ENCODE results near the gene UQCRH.
A peak's percentile ranks its signal among the peaks of the same experiment; 100 is the strongest.
"Not testable (repeated sequence)": the region's sequence is repeated elsewhere in the genome, so short reads cannot be mapped to it uniquely, and the experiment has no call there.

The UQCRH gene

GRCh38 chr1:46337409-46337808, 33.9 kb downstream of the UQCRH start:
- H3K9ac ChIP-seq (ENCODE audit: low read depth, low read length); H3K4me3 ChIP-seq (ENCODE audit: low read length); H3K27me3 ChIP-seq (ENCODE audit: insufficient read depth, low read length); H3K36me3 ChIP-seq (ENCODE audit: insufficient read depth, low read length); H3K9me3 ChIP-seq (ENCODE audit: insufficient read depth, low read depth, low read length); H3K27ac ChIP-seq (ENCODE audit: low read depth, low read length); H3K4me1 ChIP-seq (ENCODE audit: insufficient read depth, low read length): not testable (repeated sequence)
- WGBS, result 98% methylated on average over 8 of the region's 14 CpGs

- Histone ChIP-seq H3K4me1 (ENCODE audit: insufficient read depth, low read length) (no peaks in the 10 kb centered on the region), H3K9ac (ENCODE audit: low read depth, low read length) (peak within 1 kb of the TSS; percentile 95), H3K4me3 (ENCODE audit: low read length) (peak within 1 kb of the TSS; percentile 90), H3K27me3 (ENCODE audit: insufficient read depth, low read length) (no peaks in the 10 kb centered on the region), H3K27ac (ENCODE audit: low read depth, low read length) (peak within 1 kb of the TSS; percentile 90), H3K9me3 (ENCODE audit: insufficient read depth, low read depth, low read length) (no peaks in the 10 kb centered on the region), H3K36me3 (ENCODE audit: insufficient read depth, low read length) (peaks cover 24% of the 10 kb centered on the region)
- WGBS, result under 1% methylated on average over 53 of the region's 53 CpGs
Observed at GRCh38 chr1:46340404-46341221, 37.1 kb downstream of the UQCRH start, which contains the start of gene NSUN4. NSUN4 (plus strand) TSS chr1:46340807; CDS start chr1:46340827, 20 bp downstream.

- WGBS, result 58% methylated on average over 31 of the region's 31 CpGs
- H3K9ac ChIP-seq (ENCODE audit: low read depth, low read length), result no peak overlapping the region; the same call in 1 of the 2 replicates
- H3K9me3 ChIP-seq (ENCODE audit: insufficient read depth, low read depth, low read length), result no peaks in the 10 kb centered on the region
- H3K4me1 ChIP-seq (ENCODE audit: insufficient read depth, low read length), result no peaks in the 10 kb centered on the region
- peaks cover 27% of the 10 kb centered on the region for H3K36me3 ChIP-seq (ENCODE audit: insufficient read depth, low read length)
- H3K27ac ChIP-seq (ENCODE audit: low read depth, low read length), result peak overlapping the region; percentile 90
- no peaks in the 10 kb centered on the region for H3K27me3 ChIP-seq (ENCODE audit: insufficient read depth, low read length)
- peak overlapping the region; percentile 90 for H3K4me3 ChIP-seq (ENCODE audit: low read length)
Observed at GRCh38 chr1:46341222-46342083, 38.0 kb downstream of the UQCRH start.

- Histone ChIP-seq H3K4me1 (ENCODE audit: insufficient read depth, low read length) (no peaks in the 10 kb centered on the region), H3K27me3 (ENCODE audit: insufficient read depth, low read length) (no peaks in the 10 kb centered on the region), H3K9ac (ENCODE audit: low read depth, low read length) (no peak overlapping the region), H3K4me3 (ENCODE audit: low read length) (peak overlapping the region; percentile 90; the same call in 1 of the 2 replicates), H3K36me3 (ENCODE audit: insufficient read depth, low read length) (peaks cover 34% of the 10 kb centered on the region), H3K9me3 (ENCODE audit: insufficient read depth, low read depth, low read length) (no peaks in the 10 kb centered on the region), H3K27ac (ENCODE audit: low read depth, low read length) (no peak overlapping the region)
- 94% methylated on average over 6 of the region's 6 CpGs for WGBS
Observed at GRCh38 chr1:46342084-46342656, 38.7 kb downstream of the UQCRH start.

GRCh38 chr1:46342677-46343350, 39.3 kb downstream of the UQCRH start:
- Histone ChIP-seq H3K27me3 (ENCODE audit: insufficient read depth, low read length) (no peaks in the 10 kb centered on the region), H3K4me3 (ENCODE audit: low read length) (no peak overlapping the region), H3K9ac (ENCODE audit: low read depth, low read length) (no peak overlapping the region), H3K27ac (ENCODE audit: low read depth, low read length) (no peak overlapping the region), H3K4me1 (ENCODE audit: insufficient read depth, low read length) (no peaks in the 10 kb centered on the region), H3K36me3 (ENCODE audit: insufficient read depth, low read length) (peaks cover 39% of the 10 kb centered on the region), H3K9me3 (ENCODE audit: insufficient read depth, low read depth, low read length) (no peaks in the 10 kb centered on the region)
- 92% methylated on average over 8 of the region's 8 CpGs for WGBS

- Histone ChIP-seq H3K9me3 (ENCODE audit: insufficient read depth, low read depth, low read length) (no peaks in the 10 kb centered on the region), H3K27me3 (ENCODE audit: insufficient read depth, low read length) (no peaks in the 10 kb centered on the region), H3K36me3 (ENCODE audit: insufficient read depth, low read length) (peaks cover 40% of the 10 kb centered on the region), H3K4me3 (ENCODE audit: low read length) (no peak overlapping the region), H3K27ac (ENCODE audit: low read depth, low read length) (no peak overlapping the region), H3K4me1 (ENCODE audit: insufficient read depth, low read length) (no peaks in the 10 kb centered on the region), H3K9ac (ENCODE audit: low read depth, low read length) (no peak overlapping the region)
- 97% methylated on average over 4 of the region's 4 CpGs for WGBS
Observed at GRCh38 chr1:46343351-46343695, 39.8 kb downstream of the UQCRH start.

- Histone ChIP-seq H3K27me3 (ENCODE audit: insufficient read depth, low read length) (no peaks in the 10 kb centered on the region), H3K9me3 (ENCODE audit: insufficient read depth, low read depth, low read length) (no peaks in the 10 kb centered on the region), H3K9ac (ENCODE audit: low read depth, low read length) (no peak overlapping the region), H3K36me3 (ENCODE audit: insufficient read depth, low read length) (peaks cover 44% of the 10 kb centered on the region), H3K27ac (ENCODE audit: low read depth, low read length) (no peak overlapping the region), H3K4me3 (ENCODE audit: low read length) (no peak overlapping the region), H3K4me1 (ENCODE audit: insufficient read depth, low read length) (no peaks in the 10 kb centered on the region)
- 93% methylated on average over 4 of the region's 4 CpGs for WGBS
Observed at GRCh38 chr1:46343705-46344104, 40.2 kb downstream of the UQCRH start.

- 94% methylated on average over 3 of the region's 3 CpGs for WGBS
- Histone ChIP-seq H3K9ac (ENCODE audit: low read depth, low read length) (no peak overlapping the region), H3K4me1 (ENCODE audit: insufficient read depth, low read length) (no peaks in the 10 kb centered on the region)
Observed at GRCh38 chr1:46344481-46344880, 41.0 kb downstream of the UQCRH start.

GRCh38 chr1:46345281-46345680, 41.8 kb downstream of the UQCRH start:
- Histone ChIP-seq H3K4me3 (ENCODE audit: low read length) (no peak overlapping the region), H3K4me1 (ENCODE audit: insufficient read depth, low read length) (no peaks in the 10 kb centered on the region), H3K9ac (ENCODE audit: low read depth, low read length) (no peak overlapping the region), H3K9me3 (ENCODE audit: insufficient read depth, low read depth, low read length) (no peaks in the 10 kb centered on the region), H3K27ac (ENCODE audit: low read depth, low read length) (no peak overlapping the region), H3K27me3 (ENCODE audit: insufficient read depth, low read length) (no peaks in the 10 kb centered on the region), H3K36me3 (ENCODE audit: insufficient read depth, low read length) (peaks cover 58% of the 10 kb centered on the region)

More at GRCh38 chr1:46344481-46344880, 41.0 kb downstream of the UQCRH start:
- Histone ChIP-seq H3K9me3 (ENCODE audit: insufficient read depth, low read depth, low read length) (no peaks in the 10 kb centered on the region), H3K4me3 (ENCODE audit: low read length) (no peak overlapping the region), H3K27ac (ENCODE audit: low read depth, low read length) (no peak overlapping the region), H3K27me3 (ENCODE audit: insufficient read depth, low read length) (no peaks in the 10 kb centered on the region), H3K36me3 (ENCODE audit: insufficient read depth, low read length) (peaks cover 50% of the 10 kb centered on the region)

GRCh38 chr1:46352363-46352762, 48.9 kb downstream of the UQCRH start:
- H3K27me3 ChIP-seq (ENCODE audit: insufficient read depth, low read length), result no peaks in the 10 kb centered on the region
- no peaks in the 10 kb centered on the region for H3K4me1 ChIP-seq (ENCODE audit: insufficient read depth, low read length)
- no peak overlapping the region for H3K9ac ChIP-seq (ENCODE audit: low read depth, low read length)
- 94% methylated on average over 2 of the region's 2 CpGs for WGBS
- H3K4me3 ChIP-seq (ENCODE audit: low read length), result no peak overlapping the region
- H3K27ac ChIP-seq (ENCODE audit: low read depth, low read length), result no peak overlapping the region
- peaks cover 76% of the 10 kb centered on the region for H3K36me3 ChIP-seq (ENCODE audit: insufficient read depth, low read length)
- no peaks in the 10 kb centered on the region for H3K9me3 ChIP-seq (ENCODE audit: insufficient read depth, low read depth, low read length)
